H1 (cell line): Measurements from ENCODE around the gene RSPH9. TPM values are rescaled to one million over a fixed set of nuclear protein-coding genes. Genes with fewer than 3 reads are reported as not detected.

Experiments
- CTCF ChIA-PET: fragments of 300-600 bp; sonication (Branson Sonifier 250); formaldehyde crosslinking; loops from one replicate; lab custom pipeline; 2021; ENCODE audit not compliant: partially characterized antibody; lab: Charles Lee
- POLR2A ChIA-PET: fragments of 300-600 bp; sonication (Branson Sonifier 250); formaldehyde crosslinking; loops from one replicate; lab custom pipeline; 2021; ENCODE audit warnings: inconsistent platforms; ENCODE audit not compliant: partially characterized antibody; lab: Charles Lee
- DNase-seq, 2 experiments: peaks; one replicate each; pipeline versions ENCODE4 v3.0.0 to v3.0.0-alpha.2; 2010 to 2022; ENCODE audit warnings: low spot score in 2 of 2, low read depth in 1 of 2, mixed read lengths in 1 of 2
- FAIRE-seq: peaks from 2 replicates; lab custom pipeline; 2011; peaks lifted over from hg19 to GRCh38; lab: Jason Lieb, UNC
- H2AFZ ChIP-seq: 2 replicates; pipeline ENCODE4 v1.8.1; 2012; ENCODE audit warnings: low read length, inconsistent platforms
- H2AK5ac ChIP-seq: 2 replicates; pipeline ENCODE4 v1.6.1; 2013; ENCODE audit warnings: low read depth, low read length
- H2BK120ac ChIP-seq: replicated peaks from 2 replicates; pipeline ENCODE3; 2013; ENCODE audit warnings: low read depth, low read length, inconsistent platforms
- H2BK12ac ChIP-seq: 2 replicates; pipeline ENCODE4 v1.6.1; 2013; ENCODE audit warnings: low read depth, low read length
- H2BK15ac ChIP-seq: 2 replicates; pipeline ENCODE4 v1.6.1; 2013; ENCODE audit warnings: low read length
- H2BK20ac ChIP-seq: 2 replicates; pipeline ENCODE4 v1.6.1; 2013; ENCODE audit warnings: low read length
- H2BK5ac ChIP-seq: 2 replicates; pipeline ENCODE4 v1.6.1; 2013; ENCODE audit warnings: low read depth, low read length
- H3K14ac ChIP-seq: 2 replicates; pipeline ENCODE4 v1.6.1; 2013; ENCODE audit warnings: inconsistent platforms; ENCODE audit not compliant: insufficient read length
- H3K18ac ChIP-seq: 2 replicates; pipeline ENCODE4 v1.6.1; 2013; ENCODE audit warnings: low read length; ENCODE audit errors: extremely low read depth
- H3K23ac ChIP-seq: 2 replicates; pipeline ENCODE4 v1.6.1; 2013; ENCODE audit warnings: inconsistent platforms; ENCODE audit not compliant: insufficient read length
- H3K23me2 ChIP-seq: 2 replicates; pipeline ENCODE4 v1.6.1; 2013; ENCODE audit warnings: low read depth, low read length
- H3K27ac ChIP-seq: 2 replicates; pipeline ENCODE4 v1.6.1; 2011; ENCODE audit warnings: low read depth, low read length, inconsistent platforms
- H3K27me3 ChIP-seq, 4 experiments: replicated peaks in 1 of 4; 1 replicate in 1 of 4; 2 replicates in 3 of 4; pipeline versions ENCODE4 v1.6.1 to v1.8.1; 2011 to 2013; ENCODE audit warnings: low read length in 3 of 4, mild to moderate bottlenecking in 3 of 4, inconsistent platforms in 2 of 4, mixed read lengths in 2 of 4, moderate library complexity in 1 of 4; ENCODE audit not compliant: control insufficient read depth in 3 of 4, insufficient read depth in 3 of 4; ENCODE audit errors: extremely low read depth in 1 of 4
- H3K36me3 ChIP-seq, 4 experiments: 2 replicates each; pipeline versions ENCODE4 v1.6.1 to v1.8.1; 2011 to 2013; ENCODE audit warnings: mild to moderate bottlenecking in 4 of 4, low read length in 3 of 4, moderate library complexity in 2 of 4, control low read depth in 1 of 4, inconsistent platforms in 1 of 4; ENCODE audit not compliant: insufficient read depth in 4 of 4, control insufficient read depth in 2 of 4
- H3K4ac ChIP-seq: replicated peaks from 2 replicates; pipeline ENCODE3; 2013; ENCODE audit warnings: low read length, low read depth, mixed read lengths, inconsistent platforms; ENCODE audit not compliant: insufficient read length
- H3K4me1 ChIP-seq, 4 experiments: replicated peaks in 1 of 4; 1 replicate in 1 of 4; 2 replicates in 3 of 4; pipeline versions ENCODE4 v1.6.1 to v1.8.1; 2011 to 2013; ENCODE audit warnings: low read length in 3 of 4, inconsistent platforms in 2 of 4, mixed read lengths in 1 of 4; ENCODE audit not compliant: insufficient read depth in 4 of 4, control insufficient read depth in 3 of 4
- H3K4me2 ChIP-seq, 2 experiments: 2 replicates each; pipeline versions ENCODE4 v1.6.1 to v1.8.1; 2011 to 2013; ENCODE audit warnings: low read depth in 2 of 2, low read length in 2 of 2, control low read depth in 1 of 2, inconsistent platforms in 1 of 2, mild to moderate bottlenecking in 1 of 2; ENCODE audit not compliant: insufficient read depth in 1 of 2
- H3K4me3 ChIP-seq, 4 experiments: fragments of 200-600, 300-600 bp in 1 of 4; sonication (generic), shearing (Covaris generic), sonication (Bioruptor Twin) in 1 of 4; 2 replicates each; pipeline versions ENCODE4 v1.5.1 to v1.8.1; 2011 to 2016; ENCODE audit warnings: low read length in 4 of 4, low read depth in 3 of 4, control low read depth in 2 of 4, inconsistent platforms in 2 of 4, mild to moderate bottlenecking in 2 of 4, mixed read lengths in 1 of 4, moderate library complexity in 1 of 4; ENCODE audit not compliant: insufficient read depth in 2 of 4; ENCODE audit errors: extremely low read depth in 1 of 4
- H3K56ac ChIP-seq: replicated peaks from 2 replicates; pipeline ENCODE3; 2013; ENCODE audit warnings: low read depth, mild to moderate bottlenecking, mixed read lengths, low read length, inconsistent platforms; ENCODE audit not compliant: insufficient read length
- H3K79me1 ChIP-seq: 2 replicates; pipeline ENCODE4 v1.6.1; 2013; ENCODE audit warnings: low read depth, low read length, control low read depth
- H3K79me2 ChIP-seq, 2 experiments: 2 replicates each; pipeline versions ENCODE4 v1.6.1 to v1.8.1; 2012 to 2013; ENCODE audit warnings: low read length in 2 of 2, mild to moderate bottlenecking in 2 of 2, inconsistent platforms in 1 of 2; ENCODE audit not compliant: insufficient read depth in 2 of 2, control insufficient read depth in 1 of 2
- H3K9ac ChIP-seq, 4 experiments: replicated peaks in 1 of 4; 1 replicate in 1 of 4; 2 replicates in 3 of 4; pipeline versions ENCODE4 v1.6.1 to v1.8.1; 2011 to 2013; ENCODE audit warnings: low read depth in 3 of 4, low read length in 3 of 4, control low read depth in 2 of 4, mild to moderate bottlenecking in 2 of 4, moderate library complexity in 2 of 4, inconsistent platforms in 1 of 4; ENCODE audit errors: extremely low read depth in 1 of 4
- H3K9me3 ChIP-seq, 2 experiments: 2 replicates each; pipeline versions ENCODE4 v1.6.1 to v1.8.1; 2012 to 2013; ENCODE audit warnings: mild to moderate bottlenecking in 2 of 2, moderate library complexity in 2 of 2, control low read depth in 1 of 2, inconsistent platforms in 1 of 2, low read depth in 1 of 2, low read length in 1 of 2, mixed read lengths in 1 of 2; ENCODE audit not compliant: insufficient read depth in 2 of 2
- H4K20me1 ChIP-seq, 2 experiments: replicated peaks in 1 of 2; 2 replicates each; pipeline versions ENCODE3 to v1.8.1; 2011 to 2013; ENCODE audit warnings: inconsistent platforms in 2 of 2, low read length in 2 of 2, mild to moderate bottlenecking in 1 of 2; ENCODE audit not compliant: insufficient read depth in 2 of 2, control insufficient read depth in 1 of 2
- H4K5ac ChIP-seq: 2 replicates; pipeline ENCODE4 v1.6.1; 2013; ENCODE audit warnings: low read length, low read depth, mixed read lengths, inconsistent platforms; ENCODE audit not compliant: insufficient read length
- H4K8ac ChIP-seq: 2 replicates; pipeline ENCODE4 v1.8.0; 2013; ENCODE audit warnings: mild to moderate bottlenecking, moderate library complexity, low read length, inconsistent platforms; ENCODE audit not compliant: insufficient read depth; ENCODE audit errors: extremely low read depth
- H4K91ac ChIP-seq: replicated peaks from 2 replicates; pipeline ENCODE3; 2013; ENCODE audit warnings: low read length, mixed read lengths, inconsistent platforms; ENCODE audit not compliant: insufficient read length
- ASH2L ChIP-seq: fragments of 200-600, 300-600 bp; sonication (generic); IDR thresholded peaks from one replicate; pipeline ENCODE4 v1.7.1; 2017; ENCODE audit warnings: low read length
- BRCA1 ChIP-seq: IDR thresholded peaks from 2 replicates; pipeline ENCODE4 v1.6.1; 2012; ENCODE audit warnings: low read depth, low read length, improper control_type of control experiment
- CBX5 ChIP-seq: fragments of 300-800, 300-1000 bp; sonication (generic); IDR thresholded peaks from 2 replicates; pipeline ENCODE4 v1.7.1; 2016; ENCODE audit warnings: antibody characterized with exemption, low read length, low read depth
- GABPA ChIP-seq: IDR thresholded peaks from 2 replicates; pipeline ENCODE4 v1.6.1; 2011; ENCODE audit warnings: mild to moderate bottlenecking, low read length, moderate library complexity, borderline replicate concordance; ENCODE audit not compliant: insufficient read depth
- GTF2F1 ChIP-seq: IDR thresholded peaks from 2 replicates; pipeline ENCODE4 v1.6.1; 2012; ENCODE audit warnings: low read depth, low read length, improper control_type of control experiment, borderline replicate concordance
- HDAC2 ChIP-seq, 2 experiments: fragments of 300-600 bp in 1 of 2; sonication (generic) in 1 of 2; IDR thresholded peaks; 2 replicates each; pipeline ENCODE4 v1.6.1; 2011 to 2012; ENCODE audit warnings: low read depth in 2 of 2, low read length in 2 of 2, mild to moderate bottlenecking in 2 of 2, moderate library complexity in 2 of 2, borderline replicate concordance in 1 of 2, inconsistent platforms in 1 of 2
- KDM4A ChIP-seq: IDR thresholded peaks from one replicate; pipeline ENCODE4 v1.7.1; 2012; ENCODE audit warnings: low read depth, mild to moderate bottlenecking, moderate library complexity, low read length, inconsistent platforms; ENCODE audit not compliant: severe bottlenecking
- KDM5A ChIP-seq: fragments of 200-600 bp; IDR thresholded peaks from 2 replicates; pipeline ENCODE4 v1.7.1; 2012; ENCODE audit warnings: mild to moderate bottlenecking, low read length, inconsistent platforms, mixed read lengths
- POLR2A ChIP-seq, 2 experiments: IDR thresholded peaks; 1 replicate in 1 of 2; 2 replicates in 1 of 2; pipeline ENCODE4 v1.6.1; 2011; ENCODE audit warnings: low read depth in 2 of 2, low read length in 2 of 2, mild to moderate bottlenecking in 2 of 2; ENCODE audit errors: control extremely low read depth in 1 of 2
- POLR2AphosphoS5 ChIP-seq: IDR thresholded peaks from 2 replicates; pipeline ENCODE4 v1.6.1; 2011; ENCODE audit warnings: low read depth, low read length
- RBBP5 ChIP-seq: IDR thresholded peaks from 2 replicates; pipeline ENCODE4 v1.7.1; 2012; ENCODE audit warnings: low read depth, mild to moderate bottlenecking, inconsistent platforms, low read length, moderate library complexity, borderline replicate concordance
- RNF2 ChIP-seq: fragments of 200-900, 300-1000 bp; sonication (generic); IDR thresholded peaks from 2 replicates; pipeline ENCODE4 v1.7.1; 2016; ENCODE audit warnings: borderline replicate concordance, low read depth, mild to moderate bottlenecking, antibody characterized with exemption, low read length; ENCODE audit not compliant: poor library complexity, severe bottlenecking; ENCODE audit errors: missing control alignments
- WGBS, 2 experiments: shearing (Covaris generic) in 1 of 2; methylation state at CpG; one replicate each; pipeline versions ENCODE4 v1.1.6 to v1.1.7; 2013 to 2015; ENCODE audit warnings: low lambda C conversion rate in 2 of 2, mixed read lengths in 2 of 2, inconsistent platforms in 1 of 2, low coverage in 1 of 2, missing lambda C conversion rate in 1 of 2; ENCODE audit not compliant: insufficient replicate concordance in 2 of 2, insufficient coverage in 1 of 2, insufficient read length in 1 of 2; ENCODE audit errors: extremely low coverage in 1 of 2, missing lambda C conversion rate in 1 of 2; 5-methylcytosine and 5-hydroxymethylcytosine counted together
- polyA plus RNA-seq, 7 experiments: library from polyadenylated mRNA; depleted of rRNA in 3 of 7; stranded (reverse) in 5 of 7; unstranded in 2 of 7; fragments of >200 nt in 5 of 7; fragments of 200-250 nt in 2 of 7; gene quantifications; 1 replicate in 5 of 7; 2 replicates in 1 of 7; 4 replicates in 1 of 7; pipeline versions ENCODE4 v1.2.1 to v1.2.3, GENCODE V29; 2011 to 2013; ENCODE audit warnings: missing spikeins in 2 of 7, mixed read lengths in 2 of 7
- total RNA-seq: library from RNA; stranded (reverse); fragmentation: NEBNext Ultra II Directional; extraction: Animal tissue kit (Norgen Biotek cat#: 25700); gene quantifications from 2 replicates; pipeline ENCODE4 v1.2.1, GENCODE V29; 2021
- TF ChIP-seq, protein P1 (sequence below): IDR thresholded peaks from 2 replicates; pipeline ENCODE4 v1.6.1; 2012; ENCODE audit warnings: inconsistent platforms

RSPH9 gene
- total and polyA plus RNA-seq, 2 of the 8 experiments (the other 6 are each of a cell fraction or from before 2014, with no cell fraction given) = 0.15 to 0.23 TPM

DNA sequence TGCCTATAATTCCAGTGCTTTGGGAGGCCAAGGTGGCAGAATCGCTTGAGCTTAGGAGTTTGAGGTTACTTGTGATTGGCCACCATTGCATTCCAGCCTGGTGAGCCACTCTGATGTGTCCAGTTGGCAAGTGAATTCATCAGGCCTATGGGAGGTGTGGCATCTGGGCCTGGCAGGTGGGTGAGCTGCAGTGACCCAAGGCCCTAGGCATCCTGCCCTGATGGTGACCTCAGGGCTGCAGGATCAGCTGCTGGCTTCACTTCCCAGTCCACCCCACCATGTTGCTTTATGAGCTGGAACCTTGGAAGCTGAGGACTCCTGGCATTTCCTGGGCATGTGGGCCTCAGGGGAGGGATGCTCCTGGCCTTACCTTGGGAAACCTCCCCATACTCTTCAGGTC, 20.5 kb downstream of the RSPH9 start:
- H3K4ac ChIP-seq = no peak overlapping the region
- H3K18ac ChIP-seq = no peak overlapping the region
- H2BK15ac ChIP-seq = no peak overlapping the region
- H3K4me1 ChIP-seq = peaks cover 5 to 27% (median 22%) of the 10 kb centered on the region in 4 experiments
- H3K9ac ChIP-seq = no peak overlapping the region
- H3K23ac ChIP-seq = no peak overlapping the region
- H4K8ac ChIP-seq = no peak overlapping the region
- H2BK5ac ChIP-seq = no peak overlapping the region
- H3K56ac ChIP-seq = no peak overlapping the region
- H3K4me3 ChIP-seq = no peak overlapping the region
- H3K9me3 ChIP-seq = peaks cover 0 to 2% of the 10 kb centered on the region in 2 experiments; a peak in 1 of 4 replicates
- ChIA-PET POLR2A (interaction anchor here (0.6 to 6.0 kb wide), 11 partner anchors 9 to 387 kb away, joined by 3 to 38 read pairs (median 4); partner anchors contain the start of genes GTPBP2 and VEGFA), CTCF (interaction anchor here (0.6 to 12.6 kb wide), 22 partner anchors 8 to 414 kb away, joined by 3 to 146 read pairs (median 7); partner anchors contain the start of genes RSPH9 and VEGFA)
- 100% methylated on average over 1 of the region's 1 CpG; no CpG with 5 or more reads in 1 of the 2 experiments for WGBS, 2 experiments
- H3K36me3 ChIP-seq = no peaks in the 10 kb centered on the region
- no peak overlapping the region for H4K91ac ChIP-seq
- no peak overlapping the region for H2BK12ac ChIP-seq
- H2AFZ ChIP-seq = no peak overlapping the region
- no peak for FAIRE-seq
- H3K79me2 ChIP-seq = no peaks in the 10 kb centered on the region
- H3K23me2 ChIP-seq = peaks cover 3% of the 10 kb centered on the region; the same call in 1 of the 2 replicates
- H3K14ac ChIP-seq = no peak overlapping the region
- no peaks in the 10 kb centered on the region for H3K79me1 ChIP-seq
- H2AK5ac ChIP-seq = no peak overlapping the region
- H2BK120ac ChIP-seq = no peak overlapping the region
- H3K4me2 ChIP-seq = no peak overlapping the region
- no peak for DNase-seq
- H3K27me3 ChIP-seq = no peaks in the 10 kb centered on the region; a peak in 2 of 7 replicates
- H4K5ac ChIP-seq = no peak overlapping the region
- H3K27ac ChIP-seq = no peak overlapping the region
- no peak overlapping the region for H2BK20ac ChIP-seq
- no peaks in the 10 kb centered on the region for H4K20me1 ChIP-seq
- no peak for TF ChIP-seq RBBP5
- no peak for TF ChIP-seq KDM5A
- TF ChIP-seq RNF2 = no peak
- TF ChIP-seq POLR2AphosphoS5 = no peak
- no peak for TF ChIP-seq ASH2L
- no peak for TF ChIP-seq CBX5
- TF ChIP-seq GTF2F1 = no peak
- TF ChIP-seq, protein P1, sequence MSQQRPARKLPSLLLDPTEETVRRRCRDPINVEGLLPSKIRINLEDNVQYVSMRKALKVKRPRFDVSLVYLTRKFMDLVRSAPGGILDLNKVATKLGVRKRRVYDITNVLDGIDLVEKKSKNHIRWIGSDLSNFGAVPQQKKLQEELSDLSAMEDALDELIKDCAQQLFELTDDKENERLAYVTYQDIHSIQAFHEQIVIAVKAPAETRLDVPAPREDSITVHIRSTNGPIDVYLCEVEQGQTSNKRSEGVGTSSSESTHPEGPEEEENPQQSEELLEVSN = no peak
- TF ChIP-seq POLR2A (IDR thresholded peaks at IDR 0.05; ENCODE audit: control extremely low read depth in 1 of 2, low read depth in 2 of 2, low read length in 2 of 2) = no peak
- TF ChIP-seq GABPA = no peak
- TF ChIP-seq BRCA1 = no peak
- no peak for TF ChIP-seq KDM4A
- no peak for TF ChIP-seq HDAC2 (IDR thresholded peaks at IDR 0.05; ENCODE audit: borderline replicate concordance in 1 of 2, low read depth in 2 of 2, low read length in 2 of 2)
